ENCODE data around the gene SLC35D1. TPM values are rescaled to one million over a fixed set of nuclear protein-coding genes. Genes with fewer than 3 reads are reported as not detected.
"Not testable (repeated sequence)": the region's sequence is repeated elsewhere in the genome, so short reads cannot be mapped to it uniquely, and the experiment has no call there.

Gene SLC35D1
- total and polyA plus RNA-seq, 2 donors from 2014 or later, result 5.7 to 11.8 TPM

- no peak overlapping the region for H3K4me3 ChIP-seq (ENCODE audit: low read length in 3 of 3)
- FAIRE-seq (no peak), DNase-seq (no peak)
- H3K4me1 ChIP-seq (ENCODE audit: control insufficient read depth in 2 of 3, insufficient read depth in 2 of 3, low read depth in 1 of 3, low read length in 3 of 3), result no peaks in the 10 kb centered on the region
- no peak overlapping the region for H3K9ac ChIP-seq (ENCODE audit: low read length in 3 of 3)
- intact Hi-C loops (cut with DNase I), result no loop called here
- no peaks in the 10 kb centered on the region for H3K27me3 ChIP-seq (ENCODE audit: control insufficient read depth, insufficient read depth, low read length)
- TF ChIP-seq CTCF (IDR thresholded peaks at IDR 0.05; ENCODE audit: borderline replicate concordance, extremely low read depth, insufficient read depth), result no peak
- H3K36me3 ChIP-seq (ENCODE audit: control insufficient read depth in 2 of 3, insufficient read depth in 3 of 3, low read length in 3 of 3), result no peaks in the 10 kb centered on the region
- H3K27ac ChIP-seq (ENCODE audit: low read depth in 2 of 2, low read length in 2 of 2), result no peak overlapping the region
- no peaks in the 10 kb centered on the region for H3K9me3 ChIP-seq (ENCODE audit: control insufficient read depth in 2 of 3, insufficient read depth in 1 of 3, low read length in 3 of 3)
Observed at GRCh38 chr1:67077593-67077992, 23.6 kb upstream of the SLC35D1 start.

- no peak for TF ChIP-seq CTCF (IDR thresholded peaks at IDR 0.05; ENCODE audit: borderline replicate concordance, extremely low read depth, insufficient read depth)
- Histone ChIP-seq H3K36me3 (ENCODE audit: control insufficient read depth in 2 of 3, insufficient read depth in 3 of 3, low read length in 3 of 3) (no peaks in the 10 kb centered on the region), H3K9ac (ENCODE audit: low read length in 3 of 3) (no peak overlapping the region), H3K27ac (ENCODE audit: low read depth in 2 of 2, low read length in 2 of 2) (no peak overlapping the region), H3K4me3 (ENCODE audit: low read length in 3 of 3) (no peak overlapping the region), H3K9me3 (ENCODE audit: control insufficient read depth in 2 of 3, insufficient read depth in 1 of 3, low read length in 3 of 3) (peaks cover 0 to 2% (median 0%) of the 10 kb centered on the region in 3 donors), H3K4me1 (ENCODE audit: control insufficient read depth in 2 of 3, insufficient read depth in 2 of 3, low read depth in 1 of 3, low read length in 3 of 3) (no peaks in the 10 kb centered on the region), H3K27me3 (ENCODE audit: control insufficient read depth, insufficient read depth, low read length) (no peaks in the 10 kb centered on the region)
- no peak for FAIRE-seq
- intact Hi-C loops (cut with DNase I), result no loop called here
- DNase-seq, result no peak
Observed at GRCh38 chr1:67072749-67073148, 18.8 kb upstream of the SLC35D1 start.

- H3K4me1 ChIP-seq (ENCODE audit: control insufficient read depth in 2 of 3, insufficient read depth in 2 of 3, low read depth in 1 of 3, low read length in 3 of 3); DNase-seq; H3K4me3 ChIP-seq (ENCODE audit: low read length in 3 of 3); H3K9me3 ChIP-seq (ENCODE audit: control insufficient read depth in 2 of 3, insufficient read depth in 1 of 3, low read length in 3 of 3); H3K9ac ChIP-seq (ENCODE audit: low read length in 3 of 3); H3K27me3 ChIP-seq (ENCODE audit: control insufficient read depth, insufficient read depth, low read length); H3K27ac ChIP-seq (ENCODE audit: low read depth in 2 of 2, low read length in 2 of 2); H3K36me3 ChIP-seq (ENCODE audit: control insufficient read depth in 2 of 3, insufficient read depth in 3 of 3, low read length in 3 of 3); intact Hi-C loops (cut with DNase I); FAIRE-seq: not testable (repeated sequence)
Observed at GRCh38 chr1:67067655-67068054, 13.7 kb upstream of the SLC35D1 start.

- no peaks in the 10 kb centered on the region for H3K36me3 ChIP-seq (ENCODE audit: control insufficient read depth in 2 of 3, insufficient read depth in 3 of 3, low read length in 3 of 3)
- H3K4me3 ChIP-seq (ENCODE audit: low read length in 3 of 3), result no peak overlapping the region
- H3K4me1 ChIP-seq (ENCODE audit: control insufficient read depth in 2 of 3, insufficient read depth in 2 of 3, low read depth in 1 of 3, low read length in 3 of 3), result no peaks in the 10 kb centered on the region
- FAIRE-seq, result no peak
- no peak overlapping the region for H3K27ac ChIP-seq (ENCODE audit: low read depth in 2 of 2, low read length in 2 of 2)
- DNase-seq, result no peak
- no peaks in the 10 kb centered on the region for H3K27me3 ChIP-seq (ENCODE audit: control insufficient read depth, insufficient read depth, low read length)
- H3K9ac ChIP-seq (ENCODE audit: low read length in 3 of 3), result no peak overlapping the region
- H3K9me3 ChIP-seq (ENCODE audit: control insufficient read depth in 2 of 3, insufficient read depth in 1 of 3, low read length in 3 of 3), result no peaks in the 10 kb centered on the region
- TF ChIP-seq CTCF (IDR thresholded peaks at IDR 0.05; ENCODE audit: borderline replicate concordance, extremely low read depth, insufficient read depth), result no peak
- intact Hi-C loops (cut with DNase I), result no loop called here
Observed at GRCh38 chr1:67062412-67062811, 8.5 kb upstream of the SLC35D1 start.

Measured in kidney (tissue), 14 donors.